Stimulated activated naive CD8-positive, alpha-beta T cell treated with anti-CD3 and anti-CD28 coated beads, Interleukin-15, Interleukin-2, amounts not matched to agents 100 ng/mL and 50 ng/mL, for 24 hours (primary cell): Measurements from ENCODE around the gene FBXO40.
"Not testable (repeated sequence)": the region's sequence is repeated elsewhere in the genome, so short reads cannot be mapped to it uniquely, and the experiment has no call there.

ENCODE experiments used
- H3K27ac Mint-ChIP-seq: one replicate; pipeline ENCODE4 v1.8.0; 2021; ENCODE audit warnings: mild to moderate bottlenecking, mixed read lengths
- H3K27me3 Mint-ChIP-seq: one replicate; pipeline ENCODE4 v1.8.0; 2021; ENCODE audit warnings: mixed read lengths
- H3K36me3 Mint-ChIP-seq: one replicate; pipeline ENCODE4 v1.8.0; 2021; ENCODE audit warnings: low read depth, mixed read lengths
- H3K4me1 Mint-ChIP-seq: one replicate; pipeline ENCODE4 v1.8.0; 2021; ENCODE audit warnings: low read depth, mixed read lengths
- H3K4me3 Mint-ChIP-seq: one replicate; pipeline ENCODE4 v1.8.0; 2021; ENCODE audit warnings: mild to moderate bottlenecking, mixed read lengths
- H3K9me3 Mint-ChIP-seq: one replicate; pipeline ENCODE4 v1.8.0; 2021; ENCODE audit warnings: mixed read lengths

Gene FBXO40, protein sequence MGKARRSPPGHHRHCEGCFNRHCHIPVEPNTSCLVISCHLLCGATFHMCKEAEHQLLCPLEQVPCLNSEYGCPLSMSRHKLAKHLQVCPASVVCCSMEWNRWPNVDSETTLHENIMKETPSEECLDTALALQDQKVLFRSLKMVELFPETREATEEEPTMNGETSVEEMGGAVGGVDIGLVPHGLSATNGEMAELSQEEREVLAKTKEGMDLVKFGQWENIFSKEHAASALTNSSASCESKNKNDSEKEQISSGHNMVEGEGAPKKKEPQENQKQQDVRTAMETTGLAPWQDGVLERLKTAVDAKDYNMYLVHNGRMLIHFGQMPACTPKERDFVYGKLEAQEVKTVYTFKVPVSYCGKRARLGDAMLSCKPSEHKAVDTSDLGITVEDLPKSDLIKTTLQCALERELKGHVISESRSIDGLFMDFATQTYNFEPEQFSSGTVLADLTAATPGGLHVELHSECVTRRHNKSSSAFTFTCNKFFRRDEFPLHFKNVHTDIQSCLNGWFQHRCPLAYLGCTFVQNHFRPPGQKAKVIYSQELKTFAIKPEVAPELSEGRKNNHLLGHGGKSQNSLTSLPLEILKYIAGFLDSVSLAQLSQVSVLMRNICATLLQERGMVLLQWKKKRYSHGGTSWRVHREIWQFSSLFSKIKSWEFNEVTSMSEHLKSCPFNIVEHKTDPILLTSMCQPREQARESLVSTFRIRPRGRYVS

DNA sequence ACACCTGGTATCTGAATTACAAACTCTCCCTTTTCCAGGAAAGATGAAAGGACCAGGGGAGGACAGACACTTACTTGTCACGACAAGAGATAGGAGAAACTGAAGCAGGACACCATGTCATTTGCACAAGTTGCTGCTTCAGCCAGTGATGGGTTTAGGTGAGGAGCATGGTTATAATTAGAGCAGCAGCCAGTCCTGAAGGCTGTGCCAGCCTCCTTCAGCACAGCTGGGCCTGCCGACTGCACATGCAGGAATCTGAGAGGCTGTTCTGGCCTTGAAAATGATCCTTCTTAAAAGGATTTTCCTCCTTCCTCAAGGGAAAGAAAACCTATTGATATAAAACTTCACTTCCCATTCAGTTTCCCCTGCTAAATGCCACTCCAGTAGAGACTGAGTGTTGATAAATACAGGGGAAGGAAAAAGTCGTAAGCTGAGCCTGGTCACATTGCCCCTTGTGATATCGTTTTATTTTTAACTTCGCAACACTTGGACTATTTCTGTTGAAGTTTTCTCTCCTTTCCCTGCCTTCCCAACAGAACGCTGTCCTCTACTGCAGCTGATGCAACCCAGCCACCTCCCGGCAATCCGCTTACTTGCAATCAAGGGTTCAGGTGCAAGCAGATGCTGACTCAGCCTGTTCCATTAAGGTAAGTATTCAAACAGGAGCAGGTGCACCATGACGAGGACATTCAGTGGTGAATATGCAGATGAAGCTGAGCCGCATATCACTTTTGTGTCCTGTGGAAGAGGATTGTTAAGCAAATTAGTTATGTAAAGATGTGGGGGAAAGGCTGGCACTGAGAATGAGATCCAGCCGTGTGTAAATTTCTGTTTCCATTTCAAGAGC is at the start of gene FBXO40:
FBXO40 (plus strand) TSS at position 524 of the 847 bp plus-strand sequence. CDS start 27,197 bp downstream, outside the sequence.
- no peak within 1 kb of the TSS for H3K4me3 Mint-ChIP-seq
- no peaks in the 10 kb centered on the region for H3K36me3 Mint-ChIP-seq
- H3K27me3 Mint-ChIP-seq = no peaks in the 10 kb centered on the region
- H3K4me1 Mint-ChIP-seq = no peaks in the 10 kb centered on the region
- H3K27ac Mint-ChIP-seq = no peak within 1 kb of the TSS
- no peaks in the 10 kb centered on the region for H3K9me3 Mint-ChIP-seq

DNA sequence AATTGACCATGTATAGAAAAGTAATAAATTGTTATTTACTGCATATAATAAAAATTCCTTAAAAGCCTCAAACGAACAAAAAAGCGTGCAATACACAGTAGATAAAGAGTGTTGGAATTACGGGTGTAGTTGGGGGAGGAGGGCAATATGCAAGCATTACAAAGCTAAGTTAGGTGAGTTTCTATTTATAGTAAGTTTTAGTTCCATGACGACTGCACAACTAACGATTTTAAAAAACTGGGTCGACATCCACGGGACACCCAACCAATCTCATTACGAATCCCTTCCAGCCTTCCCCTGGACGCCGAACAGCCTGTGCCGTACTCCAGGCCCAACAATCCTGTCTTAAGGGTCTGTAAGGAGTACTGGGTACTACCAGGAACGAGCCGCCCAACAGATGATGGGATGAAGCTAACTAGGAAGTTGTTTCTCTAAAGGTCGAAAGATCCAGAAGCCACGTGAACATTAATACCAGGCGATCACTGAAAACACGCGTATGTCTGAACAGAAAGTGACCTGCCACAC is 48.1 kb upstream of the FBXO40 start:
- peaks cover 29% of the 10 kb centered on the region for H3K36me3 Mint-ChIP-seq
- H3K27me3 Mint-ChIP-seq = no peaks in the 10 kb centered on the region
- peaks cover 24% of the 10 kb centered on the region for H3K4me1 Mint-ChIP-seq
- H3K27ac Mint-ChIP-seq = peak overlapping the region; percentile 90
- H3K9me3 Mint-ChIP-seq = no peaks in the 10 kb centered on the region
- peak overlapping the region; percentile 97 for H3K4me3 Mint-ChIP-seq

DNA sequence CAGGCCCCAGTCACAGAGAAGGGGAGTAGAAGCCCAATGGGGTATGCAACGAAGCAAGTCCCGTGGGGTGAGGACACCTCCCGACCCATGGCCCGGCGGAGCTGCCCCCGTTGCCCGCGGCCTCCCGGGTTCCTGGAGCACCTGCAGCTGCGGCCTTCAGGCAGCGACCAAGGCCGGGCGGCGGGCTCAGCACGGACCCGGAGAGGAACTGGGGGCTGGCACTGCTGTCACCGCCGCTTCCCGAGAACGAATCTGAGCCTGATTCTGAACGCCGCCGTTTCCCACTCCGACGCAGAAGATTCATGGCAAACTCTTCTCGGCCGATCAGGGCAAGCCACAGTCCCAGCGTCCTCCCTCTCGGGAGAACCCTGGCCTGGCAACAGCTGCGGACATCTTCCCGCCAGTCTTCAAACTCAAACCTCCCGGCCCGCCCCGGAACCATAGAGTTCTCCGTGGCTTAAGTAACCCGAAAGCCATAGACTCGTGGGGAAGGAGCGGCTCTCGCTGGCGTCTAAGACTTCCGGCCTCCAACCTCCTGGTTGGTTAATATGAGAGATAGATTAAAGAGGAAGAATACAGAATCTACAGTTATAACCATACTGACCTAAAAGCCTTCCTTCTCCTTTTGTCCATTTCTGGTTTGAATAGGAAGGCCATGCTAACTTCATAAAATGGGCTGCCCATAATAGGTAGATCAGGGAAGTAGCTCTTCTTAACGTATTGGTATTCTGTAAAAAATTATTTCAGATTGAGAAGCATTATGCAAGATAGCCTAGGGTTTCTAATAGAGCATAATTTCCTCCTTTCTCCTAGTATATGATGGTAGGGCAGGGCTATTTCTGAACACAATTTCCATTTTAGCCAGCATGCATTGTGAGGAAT is 47.4 kb upstream of the FBXO40 start, which contains the start of gene POLQ:
POLQ (minus strand) TSS at position 415 of the 882 bp plus-strand sequence; CDS start at position 304, 111 bp downstream.
- no peaks in the 10 kb centered on the region for H3K27me3 Mint-ChIP-seq
- H3K36me3 Mint-ChIP-seq = peaks cover 25% of the 10 kb centered on the region
- no peaks in the 10 kb centered on the region for H3K9me3 Mint-ChIP-seq
- H3K4me3 Mint-ChIP-seq = peak within 1 kb of the TSS; percentile 97
- peak within 1 kb of the TSS; percentile 90 for H3K27ac Mint-ChIP-seq
- H3K4me1 Mint-ChIP-seq = peaks cover 24% of the 10 kb centered on the region

DNA sequence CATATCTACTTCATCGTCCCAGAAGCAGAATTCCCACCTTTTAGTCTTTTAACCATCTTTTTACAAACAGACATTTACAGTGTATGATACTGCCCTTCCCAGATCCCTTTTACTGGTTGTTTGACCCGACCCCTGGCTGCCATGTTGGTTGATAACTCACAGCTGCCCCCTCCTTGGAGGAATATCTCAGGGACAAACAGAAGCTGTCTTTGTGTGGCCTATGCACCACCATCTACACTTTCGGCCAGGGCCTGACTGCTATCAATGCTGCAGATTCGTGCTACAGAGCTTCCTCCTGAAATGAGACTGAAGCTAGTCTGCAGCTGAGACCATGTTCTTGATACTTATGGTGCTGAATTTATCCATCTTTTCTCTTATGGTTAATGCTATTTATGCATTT is 40.8 kb upstream of the FBXO40 start:
- H3K4me3 Mint-ChIP-seq = no peak overlapping the region
- H3K27me3 Mint-ChIP-seq = no peaks in the 10 kb centered on the region
- H3K27ac Mint-ChIP-seq = no peak overlapping the region
- no peaks in the 10 kb centered on the region for H3K9me3 Mint-ChIP-seq
- no peaks in the 10 kb centered on the region for H3K4me1 Mint-ChIP-seq
- H3K36me3 Mint-ChIP-seq = no peaks in the 10 kb centered on the region

DNA sequence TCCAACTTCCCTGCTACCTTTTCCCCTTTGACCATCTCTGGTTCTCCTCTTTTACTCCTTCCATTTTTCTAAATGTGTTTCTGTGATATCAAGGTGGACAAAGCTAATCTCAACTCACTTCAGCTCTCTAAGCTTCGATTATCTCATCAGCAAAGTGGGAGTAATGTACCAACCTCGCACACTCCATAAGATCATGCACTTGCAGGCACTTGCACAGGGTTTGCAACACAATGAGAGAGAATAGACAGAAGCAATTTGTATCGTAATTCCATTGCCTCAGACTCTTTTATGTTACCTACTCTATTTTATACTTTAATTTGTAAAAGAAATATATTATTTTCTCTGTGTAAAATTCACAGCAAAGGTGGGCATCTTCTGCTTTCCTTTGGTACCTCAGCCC is 40.4 kb upstream of the FBXO40 start:
- H3K27ac Mint-ChIP-seq = no peak overlapping the region
- H3K4me3 Mint-ChIP-seq = no peak overlapping the region
- H3K27me3 Mint-ChIP-seq = no peaks in the 10 kb centered on the region
- no peaks in the 10 kb centered on the region for H3K9me3 Mint-ChIP-seq
- no peaks in the 10 kb centered on the region for H3K36me3 Mint-ChIP-seq
- no peaks in the 10 kb centered on the region for H3K4me1 Mint-ChIP-seq

DNA sequence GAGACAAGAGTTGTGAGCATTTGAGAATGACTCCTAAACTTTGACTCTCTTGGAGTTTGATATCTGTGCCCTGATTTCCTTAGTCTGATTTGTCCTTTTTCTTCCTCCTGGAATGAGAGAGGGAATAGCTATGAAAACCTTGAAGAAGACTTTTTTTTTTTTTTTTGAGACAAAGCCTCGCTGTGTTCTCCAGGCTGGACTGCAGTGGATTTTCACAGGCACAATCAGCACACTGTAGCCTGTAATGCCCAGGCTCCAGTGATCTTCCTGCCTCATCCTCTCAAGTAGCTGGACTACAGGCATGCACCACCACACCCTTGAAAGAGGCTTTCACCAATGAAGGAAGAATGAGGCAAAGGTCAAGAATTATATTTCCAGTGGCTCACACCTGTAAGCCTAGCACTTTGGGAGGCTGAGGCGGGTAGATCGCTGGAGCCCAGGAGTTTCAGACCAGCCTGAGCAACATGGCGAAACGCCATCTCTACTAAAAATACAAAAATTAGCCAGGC is 35.7 kb upstream of the FBXO40 start:
- H3K27ac Mint-ChIP-seq = no peak overlapping the region
- no peak overlapping the region for H3K4me3 Mint-ChIP-seq
- H3K4me1 Mint-ChIP-seq = no peaks in the 10 kb centered on the region
- H3K9me3 Mint-ChIP-seq = no peaks in the 10 kb centered on the region
- H3K27me3 Mint-ChIP-seq = no peaks in the 10 kb centered on the region
- H3K36me3 Mint-ChIP-seq = no peaks in the 10 kb centered on the region

DNA sequence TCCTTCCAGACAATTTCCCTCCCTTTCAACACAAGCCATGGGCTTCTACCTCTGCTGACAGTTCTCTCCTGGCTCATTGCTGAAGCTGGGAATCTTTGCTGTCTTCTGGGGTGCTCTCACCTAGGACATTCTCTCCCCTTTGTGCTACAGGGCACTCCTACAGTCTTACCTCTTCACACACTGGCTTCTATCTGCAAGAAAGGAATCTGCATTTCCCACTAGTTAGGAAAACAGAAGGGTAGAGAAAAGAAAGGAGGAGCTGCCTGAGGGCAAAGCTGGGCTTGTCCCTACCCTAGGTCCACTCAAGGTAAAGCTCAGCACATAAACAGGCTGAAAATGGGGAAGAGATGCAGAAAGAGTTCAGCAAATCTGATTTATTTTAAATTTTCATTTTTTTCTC is 31.0 kb upstream of the FBXO40 start:
- no peak overlapping the region for H3K4me3 Mint-ChIP-seq
- H3K27me3 Mint-ChIP-seq = no peaks in the 10 kb centered on the region
- no peaks in the 10 kb centered on the region for H3K36me3 Mint-ChIP-seq
- no peaks in the 10 kb centered on the region for H3K9me3 Mint-ChIP-seq
- no peak overlapping the region for H3K27ac Mint-ChIP-seq
- H3K4me1 Mint-ChIP-seq = no peaks in the 10 kb centered on the region

DNA sequence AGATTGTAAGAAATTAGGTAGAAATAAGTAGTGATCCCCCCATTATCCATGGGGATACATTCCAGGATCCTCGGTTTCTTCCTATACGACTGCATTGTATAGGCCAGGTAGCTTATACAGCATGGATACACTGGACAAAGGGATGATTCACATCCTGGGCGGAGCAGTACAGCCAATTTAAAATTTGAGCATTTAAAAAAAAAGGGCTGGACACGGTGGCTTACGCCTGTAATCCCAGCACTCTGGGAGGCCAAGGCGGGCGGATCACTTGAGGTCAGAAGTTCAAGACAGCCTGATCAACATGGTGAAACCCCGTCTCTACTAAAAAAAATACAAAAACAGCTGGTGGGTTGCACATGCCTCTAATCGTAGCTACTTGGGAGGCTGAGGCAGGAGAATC is 26.4 kb upstream of the FBXO40 start:
- Mint-ChIP-seq H3K4me1 (no peaks in the 10 kb centered on the region), H3K4me3 (no peak overlapping the region)

DNA sequence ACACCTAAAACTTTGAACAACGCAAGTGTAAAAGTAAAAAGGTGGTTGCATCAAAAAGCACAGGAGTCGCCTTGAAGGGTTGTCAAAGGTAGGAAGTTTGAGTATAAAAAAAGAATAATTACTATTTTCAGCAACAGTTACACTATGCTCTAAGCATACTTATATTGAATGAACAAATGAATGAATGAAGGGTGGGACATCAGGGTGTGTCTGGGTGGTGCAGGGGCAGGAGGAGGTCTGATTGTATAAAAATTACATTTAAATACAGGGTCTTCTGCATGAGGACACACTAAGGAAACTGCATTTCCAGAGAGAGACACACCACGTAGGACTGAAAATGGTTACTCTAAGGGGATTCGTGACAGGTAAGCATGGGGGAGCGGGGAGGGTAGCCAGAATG is 25.5 kb upstream of the FBXO40 start, which contains the start of gene ARGFX:
ARGFX (plus strand) TSS at position 301 of the 400 bp plus-strand sequence. CDS start 2,765 bp downstream, outside the sequence.
- no peaks in the 10 kb centered on the region for H3K4me1 Mint-ChIP-seq
- H3K9me3 Mint-ChIP-seq = no peaks in the 10 kb centered on the region
- H3K36me3 Mint-ChIP-seq = no peaks in the 10 kb centered on the region
- H3K4me3 Mint-ChIP-seq = no peak within 1 kb of the TSS
- H3K27me3 Mint-ChIP-seq = no peaks in the 10 kb centered on the region
- H3K27ac Mint-ChIP-seq = no peak within 1 kb of the TSS

More for the DNA sequence above, 26.4 kb upstream of the FBXO40 start:
- no peaks in the 10 kb centered on the region for H3K27me3 Mint-ChIP-seq
- no peak overlapping the region for H3K27ac Mint-ChIP-seq
- H3K36me3 Mint-ChIP-seq = no peaks in the 10 kb centered on the region
- H3K9me3 Mint-ChIP-seq = no peaks in the 10 kb centered on the region

DNA sequence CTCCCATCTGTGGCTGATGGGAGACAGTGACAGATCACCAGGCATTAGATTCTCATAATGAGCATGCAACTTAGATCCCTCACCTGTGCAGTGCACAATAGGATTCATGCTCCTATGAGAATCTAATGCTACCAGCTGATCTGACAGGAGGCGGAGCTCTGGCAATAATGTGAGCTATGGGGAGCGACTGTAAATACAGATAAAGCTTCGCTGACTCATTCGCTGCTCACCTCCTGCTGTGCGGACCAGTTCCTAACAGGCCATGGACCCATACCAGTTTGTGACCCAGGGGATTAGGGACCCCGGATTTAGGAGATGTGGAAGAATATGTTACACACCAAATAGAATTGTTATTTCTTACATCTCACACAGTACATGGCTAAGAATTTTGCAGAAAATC is 18.7 kb upstream of the FBXO40 start:
- Mint-ChIP-seq H3K27me3 (no peaks in the 10 kb centered on the region), H3K4me1 (no peaks in the 10 kb centered on the region), H3K36me3 (no peaks in the 10 kb centered on the region), H3K4me3 (no peak overlapping the region), H3K27ac (no peak overlapping the region), H3K9me3 (no peaks in the 10 kb centered on the region)

DNA sequence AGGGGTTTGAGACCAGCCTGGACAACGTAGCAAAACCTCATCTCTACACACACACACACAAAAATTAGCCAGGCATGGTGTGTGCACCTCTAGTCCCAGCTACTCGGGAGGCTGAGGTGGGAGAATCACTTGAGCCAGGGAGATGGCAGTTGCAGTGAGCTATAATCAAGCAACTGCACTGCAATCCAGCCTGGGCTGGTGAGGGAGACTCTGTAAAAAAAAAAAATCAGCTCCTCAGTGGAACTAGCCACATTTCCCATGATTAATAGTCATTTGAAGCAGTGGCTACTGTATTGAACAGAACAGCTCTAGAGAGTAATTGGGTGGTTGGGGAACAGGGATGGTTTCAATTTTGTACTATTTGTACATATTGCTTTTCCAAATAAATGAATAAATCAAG is 11.5 kb upstream of the FBXO40 start:
- Mint-ChIP-seq H3K27me3 (peaks cover 20% of the 10 kb centered on the region), H3K36me3 (no peaks in the 10 kb centered on the region), H3K27ac (no peak overlapping the region), H3K4me3 (no peak overlapping the region), H3K9me3 (no peaks in the 10 kb centered on the region), H3K4me1 (no peaks in the 10 kb centered on the region)

DNA sequence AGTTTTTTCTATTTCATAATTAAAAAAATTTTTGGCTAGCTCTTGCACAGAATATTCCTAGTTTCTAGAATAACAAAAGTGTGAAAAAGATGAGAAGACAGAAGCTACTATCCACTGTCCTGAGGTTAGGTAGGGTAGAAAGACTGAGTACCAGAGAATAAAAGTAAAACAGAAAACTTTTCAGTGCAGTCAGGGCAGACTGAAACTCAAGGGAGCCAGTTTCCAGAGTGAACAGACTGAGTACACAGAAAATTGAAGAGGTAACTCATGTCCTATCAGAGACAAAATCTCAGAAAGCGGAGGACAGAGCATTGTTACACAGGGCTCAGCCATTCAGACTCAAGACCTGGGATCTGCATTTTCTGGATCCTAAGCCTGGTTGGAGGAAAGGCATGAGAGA is 8.8 kb upstream of the FBXO40 start:
- no peaks in the 10 kb centered on the region for H3K36me3 Mint-ChIP-seq
- H3K9me3 Mint-ChIP-seq = no peaks in the 10 kb centered on the region
- H3K27me3 Mint-ChIP-seq = peaks cover 20% of the 10 kb centered on the region
- H3K4me3 Mint-ChIP-seq = no peak overlapping the region
- H3K4me1 Mint-ChIP-seq = no peaks in the 10 kb centered on the region
- no peak overlapping the region for H3K27ac Mint-ChIP-seq

DNA sequence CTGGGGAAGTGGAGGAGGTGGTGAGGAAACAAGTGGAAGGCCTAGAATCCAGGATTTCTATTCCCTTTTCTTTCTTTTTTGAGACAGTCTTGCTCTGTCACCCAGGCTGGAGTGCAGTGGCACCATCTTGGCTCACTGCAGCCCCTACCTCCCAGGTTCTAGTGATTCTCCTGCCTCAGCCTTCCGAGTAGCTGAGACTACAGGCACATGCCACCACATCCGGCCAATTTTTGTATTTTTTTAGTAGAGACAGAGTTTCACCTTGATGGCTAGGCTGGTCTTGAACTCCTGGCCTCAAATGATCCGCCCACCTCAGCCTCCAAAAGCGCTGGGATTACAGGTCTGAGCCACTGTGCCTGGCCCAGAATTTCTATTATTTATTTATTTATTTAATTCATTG is 627 bp downstream of the FBXO40 start:
- not testable (repeated sequence) for H3K4me3 Mint-ChIP-seq, H3K36me3 Mint-ChIP-seq, H3K27ac Mint-ChIP-seq, H3K27me3 Mint-ChIP-seq, H3K4me1 Mint-ChIP-seq, H3K9me3 Mint-ChIP-seq

DNA sequence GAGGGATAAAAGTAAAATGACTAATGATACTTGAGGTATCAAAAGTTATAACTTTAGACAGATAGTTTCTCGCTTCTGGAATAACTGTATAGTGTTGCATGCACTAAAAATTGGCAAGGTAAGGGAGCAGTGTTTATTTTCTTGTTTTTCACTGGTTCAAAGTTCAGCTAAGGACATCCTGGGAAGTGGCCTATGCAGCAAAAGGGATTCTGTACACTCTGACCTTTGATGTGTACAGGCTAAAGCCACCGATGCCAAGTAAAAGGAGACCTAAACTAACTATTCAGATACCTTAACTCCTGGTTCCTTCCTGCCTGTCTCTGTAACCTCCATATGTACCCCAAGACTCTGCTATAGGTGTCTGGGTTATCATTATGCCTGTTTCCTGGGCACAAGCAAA is 1.7 kb downstream of the FBXO40 start:
- H3K27me3 Mint-ChIP-seq = no peaks in the 10 kb centered on the region
- no peak overlapping the region for H3K27ac Mint-ChIP-seq

More for the DNA sequence above, 1.7 kb downstream of the FBXO40 start:
- H3K36me3 Mint-ChIP-seq = no peaks in the 10 kb centered on the region
- no peaks in the 10 kb centered on the region for H3K4me1 Mint-ChIP-seq
- no peaks in the 10 kb centered on the region for H3K9me3 Mint-ChIP-seq
- no peak overlapping the region for H3K4me3 Mint-ChIP-seq
